ENCODE results near the gene ASTN2. TPM values are rescaled to one million over a fixed set of nuclear protein-coding genes. Genes with fewer than 3 reads are reported as not detected.

The ASTN2 gene
- total RNA-seq, 2 experiments from 2014 or later, result 1.7 to 4.2 TPM

GRCh38 chr9:116641292-116642059 is 773.4 kb downstream of the ASTN2 start:
- no peak for DNase-seq (ENCODE audit: low spot score)
- ChIA-PET CTCF (ENCODE audit: unreplicated experiment) (interaction anchor here (0.6 kb wide), 1 partner anchor 45 kb away, joined by 9 read pairs; the partner anchor contains the start of gene TRIM32), POLR2A (interaction anchor here (0.6 to 0.9 kb wide), 4 partner anchors 10 to 418 kb away, joined by 3 to 4 read pairs (median 3); no protein-coding TSS in a partner anchor)
- Histone ChIP-seq H4K20me1 (ENCODE audit: insufficient read depth, low read length) (no peaks in the 10 kb centered on the region), H3K9me3 (ENCODE audit: low read length) (no peaks in the 10 kb centered on the region), H2AFZ (ENCODE audit: low read length) (no peak overlapping the region), H3K9me2 (ENCODE audit: insufficient read depth, low read length) (no peaks in the 10 kb centered on the region), H3K79me2 (ENCODE audit: insufficient read depth, low read depth, low read length) (no peaks in the 10 kb centered on the region), H3K27ac (ENCODE audit: low read depth, low read length, poor library complexity, severe bottlenecking) (no peak overlapping the region), H3K36me3 (ENCODE audit: insufficient read depth, low read length) (no peaks in the 10 kb centered on the region), H3K4me2 (ENCODE audit: low read length) (no peak overlapping the region), H3K4me1 (ENCODE audit: insufficient read depth, low read length, poor library complexity, severe bottlenecking) (no peaks in the 10 kb centered on the region), H3K4me3 (ENCODE audit: low read depth, low read length, poor library complexity, severe bottlenecking) (no peak overlapping the region)
- intact Hi-C loops (cut with micrococcal nuclease; ENCODE audit: unreplicated experiment), result no loop called here
- BruUV-seq (replicated peaks), result no TSS peak
- TF ChIP-seq CTCF (conservative IDR thresholded peaks at IDR 0.05; ENCODE audit: low read length), result no peak
- TF ChIP-seq EZH2phosphoT487 (IDR thresholded peaks at IDR 0.05; ENCODE audit: borderline replicate concordance, low read depth, low read length), result no peak

- H3K4me1 ChIP-seq (ENCODE audit: insufficient read depth, low read length, poor library complexity, severe bottlenecking), result no peaks in the 10 kb centered on the region
- no peaks in the 10 kb centered on the region for H4K20me1 ChIP-seq (ENCODE audit: insufficient read depth, low read length)
- no peak overlapping the region for H3K27ac ChIP-seq (ENCODE audit: low read depth, low read length, poor library complexity, severe bottlenecking)
- ChIA-PET CTCF (ENCODE audit: unreplicated experiment) (no interaction called here), POLR2A (interaction anchor here (0.6 kb wide), 1 partner anchor 28 kb away, joined by 3 read pairs; no protein-coding TSS in a partner anchor)
- no peak overlapping the region for H3K4me2 ChIP-seq (ENCODE audit: low read length)
- intact Hi-C loops (cut with micrococcal nuclease; ENCODE audit: unreplicated experiment), result no loop called here
- DNase-seq (ENCODE audit: low spot score), result no peak
- H3K9me2 ChIP-seq (ENCODE audit: insufficient read depth, low read length), result no peaks in the 10 kb centered on the region
- H3K4me3 ChIP-seq (ENCODE audit: low read depth, low read length, poor library complexity, severe bottlenecking), result no peak overlapping the region
- no peaks in the 10 kb centered on the region for H3K79me2 ChIP-seq (ENCODE audit: insufficient read depth, low read depth, low read length)
- no TSS peak for BruUV-seq (replicated peaks)
- H3K9me3 ChIP-seq (ENCODE audit: low read length), result no peaks in the 10 kb centered on the region
- no peaks in the 10 kb centered on the region for H3K36me3 ChIP-seq (ENCODE audit: insufficient read depth, low read length)
- TF ChIP-seq EZH2phosphoT487 (IDR thresholded peaks at IDR 0.05; ENCODE audit: borderline replicate concordance, low read depth, low read length), result no peak
- TF ChIP-seq CTCF (conservative IDR thresholded peaks at IDR 0.05; ENCODE audit: low read length), result no peak
- H2AFZ ChIP-seq (ENCODE audit: low read length), result no peak overlapping the region
Measured at GRCh38 chr9:116639251-116639741, 775.6 kb downstream of the ASTN2 start.

DNA sequence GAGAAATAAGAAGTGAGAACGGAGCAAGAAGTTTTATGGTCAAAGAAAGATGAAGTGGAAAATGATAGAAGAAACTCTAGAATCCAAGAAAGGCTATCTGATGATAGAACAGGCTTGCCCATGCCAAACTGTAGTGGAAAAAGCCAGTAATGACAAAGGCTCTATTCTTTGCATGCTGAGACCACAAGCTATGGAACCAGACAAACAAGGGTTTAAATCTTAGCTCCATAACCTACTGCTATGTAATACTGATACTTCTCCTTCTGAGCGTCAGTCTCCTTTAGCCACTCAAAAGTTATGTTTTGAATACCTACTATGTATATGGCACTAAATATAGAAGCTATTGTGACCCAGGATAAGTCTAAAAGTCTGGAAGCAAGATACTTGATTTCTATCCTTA is 778.9 kb downstream of the ASTN2 start:
- H3K36me3 ChIP-seq (ENCODE audit: insufficient read depth, low read length), result no peaks in the 10 kb centered on the region
- no peak overlapping the region for H3K4me3 ChIP-seq (ENCODE audit: low read depth, low read length, poor library complexity, severe bottlenecking)
- H3K79me2 ChIP-seq (ENCODE audit: insufficient read depth, low read depth, low read length), result no peaks in the 10 kb centered on the region
- no peaks in the 10 kb centered on the region for H4K20me1 ChIP-seq (ENCODE audit: insufficient read depth, low read length)
- H3K27ac ChIP-seq (ENCODE audit: low read depth, low read length, poor library complexity, severe bottlenecking), result no peak overlapping the region
- H3K9me3 ChIP-seq (ENCODE audit: low read length), result no peaks in the 10 kb centered on the region
- H3K4me2 ChIP-seq (ENCODE audit: low read length), result no peak overlapping the region
- no peaks in the 10 kb centered on the region for H3K4me1 ChIP-seq (ENCODE audit: insufficient read depth, low read length, poor library complexity, severe bottlenecking)
- TF ChIP-seq EZH2phosphoT487 (IDR thresholded peaks at IDR 0.05; ENCODE audit: borderline replicate concordance, low read depth, low read length) (no peak), CTCF (conservative IDR thresholded peaks at IDR 0.05; ENCODE audit: low read length) (no peak)
- BruUV-seq (replicated peaks), result no TSS peak
- H3K9me2 ChIP-seq (ENCODE audit: insufficient read depth, low read length), result no peaks in the 10 kb centered on the region
- no peak for DNase-seq (ENCODE audit: low spot score)
- H2AFZ ChIP-seq (ENCODE audit: low read length), result no peak overlapping the region
- POLR2A ChIA-PET, result no interaction called here
- CTCF ChIA-PET (ENCODE audit: unreplicated experiment), result no interaction called here
- intact Hi-C loops (cut with micrococcal nuclease; ENCODE audit: unreplicated experiment), result no loop called here
